GM12892 (cell line): ENCODE data around the gene ADCY9.

Experiments
- POLR2A ChIP-seq: IDR thresholded peaks from 2 replicates; pipeline ENCODE4 v1.6.1; 2011; ENCODE audit warnings: low read depth, low read length, control low read depth
- TAF1 ChIP-seq: IDR thresholded peaks from 2 replicates; pipeline ENCODE4 v1.6.1; 2011; ENCODE audit warnings: low read depth, mild to moderate bottlenecking, control low read depth, low read length, borderline replicate concordance

GRCh38 chr16:4096509-4096908 lies 19.7 kb downstream of the ADCY9 start:
- TF ChIP-seq TAF1 = no peak
- no peak for TF ChIP-seq POLR2A
